HUES48 (cell line): ENCODE measurements around the gene ZNF775.

Experiments used
- H3K27ac ChIP-seq: one replicate; pipeline ENCODE4 v1.7.0; 2013; ENCODE audit warnings: low read depth, low read length, inconsistent platforms
- H3K27me3 ChIP-seq: 2 replicates; pipeline ENCODE4 v1.6.1; 2013; ENCODE audit warnings: mild to moderate bottlenecking, low read length; ENCODE audit not compliant: control insufficient read depth, insufficient read depth
- H3K36me3 ChIP-seq: 2 replicates; pipeline ENCODE4 v1.6.1; 2013; ENCODE audit warnings: low read length; ENCODE audit not compliant: control insufficient read depth, insufficient read depth
- H3K4me1 ChIP-seq: 2 replicates; pipeline ENCODE4 v1.6.1; 2013; ENCODE audit warnings: mild to moderate bottlenecking, low read length; ENCODE audit not compliant: control insufficient read depth, insufficient read depth
- H3K4me3 ChIP-seq: 2 replicates; pipeline ENCODE4 v1.5.1; 2013; ENCODE audit warnings: mild to moderate bottlenecking, low read depth, low read length
- H3K9ac ChIP-seq: 2 replicates; pipeline ENCODE4 v1.6.1; 2013; ENCODE audit warnings: mild to moderate bottlenecking, low read depth, low read length, moderate library complexity
- H3K9me3 ChIP-seq: 2 replicates; pipeline ENCODE4 v1.6.1; 2013; ENCODE audit warnings: low read length; ENCODE audit not compliant: control insufficient read depth, insufficient read depth

The ZNF775 gene

DNA sequence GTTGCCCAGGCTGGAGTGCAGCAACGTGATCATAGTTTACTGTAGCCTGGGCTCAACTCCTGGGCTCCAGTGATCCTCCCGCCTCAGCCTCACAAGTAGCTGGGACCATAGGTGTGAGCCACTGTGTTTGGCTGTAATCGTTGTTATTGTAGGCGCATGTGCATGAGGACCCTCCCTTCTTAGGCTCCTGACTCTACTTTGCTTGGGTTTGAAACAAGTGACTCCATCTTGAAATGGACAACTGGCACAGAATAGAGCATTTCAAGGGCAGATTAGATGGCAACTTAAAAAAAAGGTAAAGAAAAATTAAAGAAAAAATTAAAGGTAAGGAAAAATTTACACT is 55.9 kb downstream of the ZNF775 start:
- H3K36me3 ChIP-seq, result no peaks in the 10 kb centered on the region
- H3K4me3 ChIP-seq, result no peak overlapping the region
- H3K27ac ChIP-seq, result no peak overlapping the region
- no peak overlapping the region for H3K9ac ChIP-seq
- no peaks in the 10 kb centered on the region for H3K4me1 ChIP-seq
- H3K9me3 ChIP-seq, result no peaks in the 10 kb centered on the region
- no peaks in the 10 kb centered on the region for H3K27me3 ChIP-seq

DNA sequence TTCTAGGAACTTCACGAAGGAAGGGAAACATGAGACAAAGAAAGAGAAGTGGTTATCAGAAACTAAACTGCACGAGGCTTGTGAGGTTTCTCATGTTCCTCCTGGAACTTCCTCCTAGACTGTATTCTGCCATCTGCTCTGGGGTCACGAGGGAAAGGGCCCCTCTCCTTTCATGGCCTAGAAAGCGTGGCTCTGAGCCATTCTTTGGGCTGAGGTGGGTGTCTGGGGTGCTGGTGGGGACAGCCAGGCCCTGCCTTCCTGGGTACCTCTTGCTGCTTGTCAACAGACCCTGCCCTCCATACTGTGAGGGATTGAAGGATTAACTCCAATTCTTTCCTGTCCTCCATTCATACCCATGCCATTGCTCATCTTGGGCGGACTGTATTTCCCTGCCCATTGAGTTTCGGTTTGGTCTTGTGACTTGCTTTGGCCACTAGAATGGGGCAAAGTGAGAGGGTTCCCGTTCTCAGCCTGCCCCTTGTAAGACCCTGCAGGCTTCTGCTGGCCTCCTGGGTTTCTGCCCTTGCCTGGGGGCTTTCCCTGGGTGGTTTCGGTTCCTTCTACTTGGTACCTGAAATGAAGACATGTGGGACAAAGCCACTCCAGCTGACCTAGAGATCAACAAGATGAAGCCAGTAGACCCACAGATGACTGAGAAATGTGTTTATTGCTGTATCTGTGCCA is 56.4 kb downstream of the ZNF775 start:
- Histone ChIP-seq H3K27me3 (no peaks in the 10 kb centered on the region), H3K9ac (no peak overlapping the region), H3K4me3 (no peak overlapping the region), H3K4me1 (no peaks in the 10 kb centered on the region), H3K9me3 (no peaks in the 10 kb centered on the region), H3K36me3 (no peaks in the 10 kb centered on the region), H3K27ac (no peak overlapping the region)

DNA sequence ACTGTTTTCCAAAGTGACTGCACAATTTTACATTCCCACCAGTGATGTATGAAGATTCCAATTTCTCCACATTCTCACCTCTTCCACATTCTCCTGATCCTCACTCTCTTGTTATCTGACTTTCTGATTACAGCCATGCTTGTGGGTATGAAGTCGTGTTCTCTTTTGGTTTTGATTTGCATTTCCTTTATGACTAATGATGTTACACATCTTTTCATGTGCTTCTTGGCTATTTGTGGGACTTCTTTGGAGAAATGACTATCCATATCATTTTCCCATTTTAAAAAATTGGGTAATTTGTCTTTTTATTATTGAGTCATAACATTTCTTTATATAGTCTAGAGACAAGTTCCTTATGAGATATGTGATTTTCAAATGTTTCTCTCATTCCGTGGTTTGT is 60.8 kb downstream of the ZNF775 start:
- no peak overlapping the region for H3K27ac ChIP-seq

DNA sequence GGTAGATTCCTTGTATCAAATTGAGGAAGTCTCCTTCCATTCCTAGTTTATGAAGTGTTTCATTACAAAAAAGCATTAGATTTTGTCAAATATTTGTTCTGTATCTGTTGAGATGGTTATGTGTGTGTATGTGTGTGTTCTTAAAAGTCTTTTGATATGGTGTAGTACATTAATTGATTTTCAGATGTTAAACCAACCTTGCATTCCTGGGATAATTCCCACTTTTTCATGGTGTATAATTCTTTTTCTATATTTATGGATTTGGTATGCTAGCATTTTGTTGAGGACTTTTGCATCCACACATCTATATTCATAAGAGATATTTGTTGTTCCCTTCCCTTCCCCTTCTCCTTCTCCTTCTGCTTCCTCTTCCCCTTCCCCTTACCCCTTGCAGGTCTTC is 62.4 kb downstream of the ZNF775 start:
- Histone ChIP-seq H3K4me3 (no peak overlapping the region), H3K27ac (no peak overlapping the region), H3K9ac (no peak overlapping the region), H3K4me1 (no peaks in the 10 kb centered on the region), H3K9me3 (no peaks in the 10 kb centered on the region), H3K36me3 (no peaks in the 10 kb centered on the region), H3K27me3 (no peaks in the 10 kb centered on the region)

More for the DNA sequence above, 60.8 kb downstream of the ZNF775 start:
- H3K9ac ChIP-seq, result no peak overlapping the region
- no peaks in the 10 kb centered on the region for H3K4me1 ChIP-seq
- H3K27me3 ChIP-seq, result no peaks in the 10 kb centered on the region
- no peaks in the 10 kb centered on the region for H3K36me3 ChIP-seq
- no peak overlapping the region for H3K4me3 ChIP-seq
- no peaks in the 10 kb centered on the region for H3K9me3 ChIP-seq

DNA sequence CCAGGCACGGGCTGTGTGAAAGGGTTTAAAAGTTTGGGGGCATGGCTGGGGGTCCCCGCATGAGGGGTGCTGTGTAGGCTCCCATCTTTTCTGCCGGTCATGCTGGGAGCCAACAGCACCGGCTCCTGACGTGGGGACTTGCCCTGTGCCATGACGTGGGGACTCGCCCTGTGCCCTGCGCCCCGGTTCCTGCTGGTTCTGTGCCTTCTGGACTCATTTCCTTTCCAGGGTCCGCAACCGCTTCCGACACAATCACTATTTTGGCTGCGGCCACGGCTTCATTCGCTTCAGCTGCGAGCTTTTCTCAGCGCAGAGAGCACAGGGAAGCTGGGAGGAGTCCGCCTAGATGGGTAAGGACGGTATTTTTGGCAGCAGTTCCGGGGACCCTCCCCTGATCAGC is 63.7 kb downstream of the ZNF775 start:
- H3K36me3 ChIP-seq, result no peaks in the 10 kb centered on the region
- no peaks in the 10 kb centered on the region for H3K4me1 ChIP-seq
- H3K4me3 ChIP-seq, result no peak overlapping the region
- no peaks in the 10 kb centered on the region for H3K27me3 ChIP-seq
- no peaks in the 10 kb centered on the region for H3K9me3 ChIP-seq
- no peak overlapping the region for H3K27ac ChIP-seq
- H3K9ac ChIP-seq, result no peak overlapping the region

DNA sequence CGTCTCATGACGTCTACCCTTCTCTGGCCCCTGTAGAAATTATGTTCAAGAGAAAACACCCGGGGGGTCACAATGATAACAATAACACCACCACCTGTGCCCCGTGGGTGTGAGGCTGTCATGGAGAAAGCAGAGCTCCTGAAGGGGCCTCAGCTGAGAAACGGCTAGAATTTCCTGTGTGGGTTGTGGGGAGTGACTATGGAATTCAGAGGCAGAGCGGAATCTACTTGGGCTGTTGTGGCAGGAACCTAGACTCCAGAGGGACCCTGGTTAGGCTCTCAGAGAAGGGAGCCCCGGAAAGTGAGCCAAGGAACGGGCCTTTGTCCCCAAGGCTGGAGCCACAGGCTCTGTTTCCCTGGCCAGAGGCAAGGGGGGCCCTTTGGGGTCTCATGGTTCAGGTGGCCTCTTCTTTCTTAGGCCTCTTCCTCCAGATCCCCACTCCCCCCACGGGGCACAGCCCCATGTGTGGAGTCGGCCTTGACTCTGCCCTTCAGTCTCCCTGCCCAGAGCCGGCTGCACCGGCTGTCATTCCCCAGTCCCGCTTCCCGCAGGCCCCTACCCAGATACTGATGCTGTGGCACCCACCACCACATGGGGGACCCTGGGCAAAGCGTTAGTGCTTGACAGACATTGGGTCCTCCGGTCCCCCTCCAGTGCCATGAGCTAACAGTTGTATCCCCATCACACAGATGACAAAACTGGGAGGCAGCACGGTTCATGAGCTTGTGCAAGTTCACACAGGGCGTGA is 64.8 kb downstream of the ZNF775 start:
- no peak overlapping the region for H3K9ac ChIP-seq
- H3K27ac ChIP-seq, result no peak overlapping the region

DNA sequence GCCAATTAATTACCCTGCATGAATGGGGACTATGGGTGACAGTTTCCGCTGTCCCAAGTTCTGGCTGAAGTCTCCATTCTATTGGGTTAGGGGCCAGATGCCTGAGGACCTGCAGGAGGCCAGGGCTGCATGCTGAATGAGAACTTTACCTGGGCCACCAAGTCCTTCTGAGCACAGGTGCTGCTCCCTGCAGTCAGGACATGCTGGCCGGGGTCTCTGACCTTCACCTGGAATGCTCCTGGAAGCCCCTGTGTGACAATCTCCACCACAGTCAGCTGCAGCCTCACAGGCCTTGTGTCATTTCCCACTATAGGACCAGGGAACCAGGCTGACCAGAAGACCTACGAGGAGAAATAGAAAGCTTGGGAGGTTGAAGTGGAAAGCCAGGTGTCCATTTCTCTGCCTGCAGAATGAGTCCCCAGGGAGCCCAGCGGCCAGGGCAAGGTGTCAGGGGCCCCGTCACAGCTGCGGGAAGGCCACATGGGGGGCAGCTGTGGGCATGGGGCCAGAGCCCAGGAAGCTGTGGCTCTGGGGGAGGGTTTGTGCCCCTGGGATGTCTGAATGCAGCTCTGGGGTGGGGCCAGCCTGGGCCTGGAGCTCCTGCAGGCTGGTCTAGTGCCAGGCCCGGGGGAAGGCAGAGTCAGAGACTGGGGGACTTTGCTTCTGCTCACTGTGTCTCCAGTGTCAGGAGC is 65.7 kb downstream of the ZNF775 start:
- no peak overlapping the region for H3K4me3 ChIP-seq
- no peak overlapping the region for H3K27ac ChIP-seq
- H3K36me3 ChIP-seq, result no peaks in the 10 kb centered on the region
- no peak overlapping the region for H3K9ac ChIP-seq
- H3K4me1 ChIP-seq, result peaks cover 4% of the 10 kb centered on the region; the same call in 1 of the 2 replicates
- H3K9me3 ChIP-seq, result no peaks in the 10 kb centered on the region
- H3K27me3 ChIP-seq, result peaks cover 9% of the 10 kb centered on the region; the same call in 1 of the 2 replicates

More for the DNA sequence above, 64.8 kb downstream of the ZNF775 start:
- no peak overlapping the region for H3K4me3 ChIP-seq
- peaks cover 4% of the 10 kb centered on the region; the same call in 1 of the 2 replicates for H3K4me1 ChIP-seq
- H3K27me3 ChIP-seq, result 0 out of 2 replicates have a peak, but pooled peaks cover 2% of the 10 kb centered on the region
- no peaks in the 10 kb centered on the region for H3K9me3 ChIP-seq
- no peaks in the 10 kb centered on the region for H3K36me3 ChIP-seq

DNA sequence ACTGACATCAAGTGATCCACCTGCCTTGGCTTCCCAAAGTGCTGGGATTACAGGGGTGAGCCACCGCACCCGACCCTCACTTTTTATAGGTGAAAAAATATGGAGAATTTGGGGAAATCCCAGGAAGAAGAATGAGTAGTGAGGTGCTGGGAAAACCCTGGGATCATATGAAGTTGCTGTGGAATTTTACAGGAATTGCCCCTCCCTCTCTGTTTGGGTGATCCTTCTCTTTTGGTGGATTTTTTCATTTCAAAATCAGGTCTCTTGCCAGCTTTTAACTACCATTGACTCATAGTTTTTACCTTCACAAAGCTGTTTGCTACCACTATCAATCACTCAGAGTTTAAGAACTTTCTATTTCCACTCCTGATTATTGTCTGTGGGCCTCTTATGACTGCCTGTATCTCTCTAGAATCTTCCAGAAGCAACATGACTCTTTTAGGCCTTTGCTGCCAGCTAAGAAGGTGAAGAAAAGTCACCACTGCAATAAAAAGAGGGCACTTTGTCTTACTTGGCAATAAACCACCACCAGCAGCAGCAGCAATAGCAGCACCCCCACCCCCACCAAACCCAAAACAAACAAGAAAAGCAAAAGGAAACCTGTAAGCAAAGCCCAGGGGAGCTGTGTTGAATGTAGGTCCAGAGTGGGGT is 67.3 kb downstream of the ZNF775 start:
- H3K4me3 ChIP-seq, result no peak overlapping the region
- H3K27ac ChIP-seq, result no peak overlapping the region
- peaks cover 4% of the 10 kb centered on the region; the same call in 1 of the 2 replicates for H3K4me1 ChIP-seq
- H3K27me3 ChIP-seq, result peaks cover 13% of the 10 kb centered on the region; the same call in 1 of the 2 replicates
- no peaks in the 10 kb centered on the region for H3K9me3 ChIP-seq
- H3K36me3 ChIP-seq, result no peaks in the 10 kb centered on the region
- no peak overlapping the region for H3K9ac ChIP-seq
